Endothelial cell of umbilical vein (primary cell): Measurements from ENCODE around the gene PRDM13.

ENCODE experiments used
- POLR2AphosphoS5 ChIP-seq: IDR thresholded peaks from 2 replicates; pipeline ENCODE4 v1.6.1; 2012; ENCODE audit warnings: low read depth, mild to moderate bottlenecking, control low read depth, low read length, moderate library complexity; ENCODE audit not compliant: insufficient read depth
- TF ChIP-seq, protein P1 (sequence below), 2 donors: IDR thresholded peaks; 1 replicate in 1 of 2; 2 replicates in 1 of 2; pipeline ENCODE4 v1.5.1; 2011; ENCODE audit warnings: low read length in 2 of 2, mild to moderate bottlenecking in 2 of 2, moderate library complexity in 2 of 2, control low read depth in 1 of 2, inconsistent platforms in 1 of 2, low read depth in 1 of 2; ENCODE audit not compliant: insufficient read depth in 1 of 2; ENCODE audit errors: extremely low read depth in 1 of 2

DNA sequence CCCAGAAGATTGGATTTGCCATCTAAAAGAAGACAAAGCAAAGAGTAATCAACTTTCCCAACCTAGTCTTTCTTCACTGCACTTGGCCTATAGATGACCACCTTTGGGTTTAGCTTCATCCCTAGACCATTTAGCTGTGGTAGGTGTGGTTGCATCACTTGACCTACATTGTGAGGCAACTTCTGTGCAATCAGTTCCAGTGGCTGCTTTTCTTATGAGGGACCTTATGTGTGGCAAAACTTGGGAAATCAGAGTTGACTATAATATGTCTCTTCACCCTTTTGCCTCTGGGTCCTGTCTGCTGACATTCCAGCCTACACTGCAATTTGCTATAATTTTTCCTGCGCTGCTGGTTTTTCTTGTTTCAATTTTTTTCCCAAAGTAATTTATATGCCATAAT, 55.2 kb downstream of the PRDM13 start:
- TF ChIP-seq, protein P1, sequence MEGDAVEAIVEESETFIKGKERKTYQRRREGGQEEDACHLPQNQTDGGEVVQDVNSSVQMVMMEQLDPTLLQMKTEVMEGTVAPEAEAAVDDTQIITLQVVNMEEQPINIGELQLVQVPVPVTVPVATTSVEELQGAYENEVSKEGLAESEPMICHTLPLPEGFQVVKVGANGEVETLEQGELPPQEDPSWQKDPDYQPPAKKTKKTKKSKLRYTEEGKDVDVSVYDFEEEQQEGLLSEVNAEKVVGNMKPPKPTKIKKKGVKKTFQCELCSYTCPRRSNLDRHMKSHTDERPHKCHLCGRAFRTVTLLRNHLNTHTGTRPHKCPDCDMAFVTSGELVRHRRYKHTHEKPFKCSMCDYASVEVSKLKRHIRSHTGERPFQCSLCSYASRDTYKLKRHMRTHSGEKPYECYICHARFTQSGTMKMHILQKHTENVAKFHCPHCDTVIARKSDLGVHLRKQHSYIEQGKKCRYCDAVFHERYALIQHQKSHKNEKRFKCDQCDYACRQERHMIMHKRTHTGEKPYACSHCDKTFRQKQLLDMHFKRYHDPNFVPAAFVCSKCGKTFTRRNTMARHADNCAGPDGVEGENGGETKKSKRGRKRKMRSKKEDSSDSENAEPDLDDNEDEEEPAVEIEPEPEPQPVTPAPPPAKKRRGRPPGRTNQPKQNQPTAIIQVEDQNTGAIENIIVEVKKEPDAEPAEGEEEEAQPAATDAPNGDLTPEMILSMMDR (IDR thresholded peaks at IDR 0.05; ENCODE audit: extremely low read depth in 1 of 2, insufficient read depth in 1 of 2, low read depth in 1 of 2, low read length in 2 of 2), result no peak
- TF ChIP-seq POLR2AphosphoS5, result no peak
